ENCODE measurements around the gene SCFD1. TPM values are rescaled to one million over a fixed set of nuclear protein-coding genes. Genes with fewer than 3 reads are reported as not detected.

The SCFD1 gene
- total RNA-seq, 1 donor from 2014 or later, result 63.8 TPM

- no peak for DNase-seq (ENCODE audit: low read depth, low spot score)
Observed at GRCh38 chr14:30756594-30756993, 134.5 kb downstream of the SCFD1 start.

- DNase-seq (ENCODE audit: low read depth, low spot score), result no peak
Observed at GRCh38 chr14:30757082-30757481, 135.0 kb downstream of the SCFD1 start.

- no peak for DNase-seq (ENCODE audit: low read depth, low spot score)
Observed at GRCh38 chr14:30759172-30760125, 137.3 kb downstream of the SCFD1 start.

GRCh38 chr14:30763891-30764290 is 141.8 kb downstream of the SCFD1 start:
- no peak for DNase-seq (ENCODE audit: low read depth, low spot score)

GRCh38 chr14:30767624-30768023 is 145.5 kb downstream of the SCFD1 start:
- no peak for DNase-seq (ENCODE audit: low read depth, low spot score)

GRCh38 chr14:30768791-30769190 is 146.7 kb downstream of the SCFD1 start:
- DNase-seq (ENCODE audit: low read depth, low spot score), result no peak

GRCh38 chr14:30770376-30770775 is 148.3 kb downstream of the SCFD1 start:
- DNase-seq (ENCODE audit: low read depth, low spot score), result no peak

GRCh38 chr14:30771595-30771994 is 149.5 kb downstream of the SCFD1 start:
- no peak for DNase-seq (ENCODE audit: low read depth, low spot score)

GRCh38 chr14:30779210-30779609 is 157.1 kb downstream of the SCFD1 start:
- no peak for DNase-seq (ENCODE audit: low read depth, low spot score)

Other genes starting within 250 kb of the SCFD1 start
- 14.0 and 34.1 TPM in 2 replicates for gene G2E3, start 63.2 kb upstream of the SCFD1 start, total RNA-seq